HepG2 (cell line): Measurements from ENCODE around the gene ACACB. TPM values are rescaled to one million over a fixed set of nuclear protein-coding genes. Genes with fewer than 3 reads are reported as not detected.
A peak's percentile ranks its signal among the peaks of the same experiment; 100 is the strongest.

Experiments
- AGO1 ChIP-seq: fragments of 200-400 bp; formaldehyde crosslinking; IDR thresholded peaks from 2 replicates; pipeline ENCODE4 v1.6.1; 2017; ENCODE audit warnings: mild to moderate bottlenecking, low read depth, low read length, moderate library complexity; ENCODE audit not compliant: poor library complexity, severe bottlenecking
- KDM5B ChIP-seq: sonication (generic); formaldehyde crosslinking; IDR thresholded peaks from 2 replicates; pipeline ENCODE4 v1.4.0; 2020; ENCODE audit warnings: missing genetic modification reagents, mild to moderate bottlenecking, borderline replicate concordance
- NAIF1 ChIP-seq: sonication (generic); formaldehyde crosslinking; IDR thresholded peaks from 2 replicates; pipeline ENCODE4 v1.5.0; 2020; ENCODE audit warnings: mild to moderate bottlenecking, missing genetic modification reagents, borderline replicate concordance
- NR2F2 ChIP-seq: IDR thresholded peaks from 2 replicates; pipeline ENCODE4 v1.6.1; 2012; ENCODE audit warnings: low read depth, inconsistent platforms, borderline replicate concordance
- RAD21 ChIP-seq: fragments of 450-650 bp; formaldehyde crosslinking; IDR thresholded peaks from 2 replicates; pipeline ENCODE4 v1.5.0; 2020; ENCODE audit warnings: mild to moderate bottlenecking
- RORA ChIP-seq: sonication (generic); formaldehyde crosslinking; IDR thresholded peaks from 2 replicates; pipeline ENCODE4 v1.5.0; 2020; ENCODE audit warnings: mild to moderate bottlenecking, missing genetic modification reagents, moderate library complexity
- RXRA ChIP-seq: sonication (generic); formaldehyde crosslinking; IDR thresholded peaks from 2 replicates; pipeline ENCODE4 v1.5.1; 2020; ENCODE audit warnings: missing genetic modification reagents
- SALL1 ChIP-seq: sonication (generic); formaldehyde crosslinking; IDR thresholded peaks from 2 replicates; pipeline ENCODE4 v1.8.0; 2022; ENCODE audit warnings: mild to moderate bottlenecking, missing genetic modification reagents
- ZKSCAN1 ChIP-seq: fragments of 150-350 bp; IDR thresholded peaks from 2 replicates; pipeline ENCODE4 v1.6.1; 2014; ENCODE audit warnings: low read length
- ZNF230 ChIP-seq: sonication (generic); formaldehyde crosslinking; IDR thresholded peaks from 2 replicates; pipeline ENCODE4 v1.4.0; 2020; ENCODE audit warnings: mild to moderate bottlenecking, missing genetic modification reagents
- ZNF317 ChIP-seq: sonication (generic); formaldehyde crosslinking; IDR thresholded peaks from 2 replicates; pipeline ENCODE4 v1.5.0; 2020; ENCODE audit warnings: mild to moderate bottlenecking, missing genetic modification reagents
- ZNF709 ChIP-seq: sonication (generic); formaldehyde crosslinking; IDR thresholded peaks from 2 replicates; pipeline ENCODE4 v1.5.0; 2020; ENCODE audit warnings: mild to moderate bottlenecking, missing genetic modification reagents
- ZNF782 ChIP-seq: sonication (generic); formaldehyde crosslinking; IDR thresholded peaks from 2 replicates; pipeline ENCODE4 v1.4.0; 2020; ENCODE audit warnings: missing genetic modification reagents, mild to moderate bottlenecking, borderline replicate concordance
- polyA plus RNA-seq, 8 experiments: library from polyadenylated mRNA; depleted of rRNA in 3 of 8; stranded (reverse) in 7 of 8; unstranded in 1 of 8; fragments of >200 nt; fragmentation: Illumina TruSeq in 4 of 8; extraction: Trizol in 4 of 8; gene quantifications; 2 replicates each; pipeline versions ENCODE4 v1.2.1 to v1.2.3, GENCODE V29; 2011 to 2016; ENCODE audit warnings: low read depth in 4 of 8, missing spikeins in 1 of 8, mixed read lengths in 1 of 8; ENCODE audit not compliant: insufficient read depth in 1 of 8
- total RNA-seq, 5 experiments: library from RNA; depleted of rRNA; stranded (reverse); fragments of >200 nt; fragmentation: Illumina TruSeq; extraction: Trizol; gene quantifications; 2 replicates each; pipeline ENCODE4 v1.2.3, GENCODE V29; 2016; ENCODE audit warnings: low read depth in 1 of 5
- TF ChIP-seq, protein P1 (sequence below): sonication (generic); formaldehyde crosslinking; IDR thresholded peaks from 2 replicates; pipeline ENCODE4 v1.5.0; 2020; ENCODE audit warnings: mild to moderate bottlenecking, missing genetic modification reagents, borderline replicate concordance
- TF ChIP-seq, protein P2 (sequence below): IDR thresholded peaks from 2 replicates; pipeline ENCODE4 v1.6.1; 2018; ENCODE audit warnings: missing genetic modification reagents, mild to moderate bottlenecking, missing compliant biosample characterization
- TF ChIP-seq, protein P3 (sequence below): sonication (generic); formaldehyde crosslinking; IDR thresholded peaks from 2 replicates; pipeline ENCODE4 v1.4.0; 2020; ENCODE audit warnings: low read depth, mild to moderate bottlenecking, missing genetic modification reagents
- TF ChIP-seq, protein P4 (sequence below): sonication (generic); formaldehyde crosslinking; IDR thresholded peaks from 2 replicates; pipeline ENCODE4 v1.4.0; 2020; ENCODE audit warnings: mild to moderate bottlenecking, missing genetic modification reagents
- TF ChIP-seq, protein P5 (sequence below): IDR thresholded peaks from 2 replicates; pipeline ENCODE4 v1.6.1; 2016; ENCODE audit warnings: missing compliant biosample characterization, missing genetic modification reagents, borderline replicate concordance
- TF ChIP-seq, protein P6 (sequence below): sonication (generic); formaldehyde crosslinking; IDR thresholded peaks from 2 replicates; pipeline ENCODE4 v1.5.0; 2020; ENCODE audit warnings: mild to moderate bottlenecking, missing genetic modification reagents

ACACB gene
- total and polyA plus RNA-seq, 2 of the 13 experiments (the other 11 are each of a cell fraction or from before 2014, with no cell fraction given) = 6.2 to 8.6 TPM

DNA sequence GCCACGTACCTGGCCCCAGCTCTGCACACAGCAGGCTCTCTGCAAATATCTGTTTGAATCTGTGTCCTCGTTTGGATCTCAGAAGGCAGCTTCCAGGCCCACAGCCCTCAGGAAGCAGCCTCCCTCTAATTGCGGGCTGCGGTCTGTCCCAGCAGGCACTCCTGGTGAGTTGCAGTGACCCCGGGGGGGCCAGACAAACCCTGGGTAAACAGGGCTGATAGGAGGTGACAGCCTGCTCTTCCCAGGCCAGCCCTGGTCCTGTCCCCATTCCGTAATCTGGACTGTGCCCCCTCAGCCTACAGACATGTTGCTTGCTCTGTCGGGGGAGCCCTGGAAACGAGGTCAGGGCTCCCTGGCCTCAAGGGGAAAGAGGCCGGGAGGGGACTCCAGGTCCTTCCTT is 190.7 kb downstream of the ACACB start (continued):
- TF ChIP-seq, protein P1, sequence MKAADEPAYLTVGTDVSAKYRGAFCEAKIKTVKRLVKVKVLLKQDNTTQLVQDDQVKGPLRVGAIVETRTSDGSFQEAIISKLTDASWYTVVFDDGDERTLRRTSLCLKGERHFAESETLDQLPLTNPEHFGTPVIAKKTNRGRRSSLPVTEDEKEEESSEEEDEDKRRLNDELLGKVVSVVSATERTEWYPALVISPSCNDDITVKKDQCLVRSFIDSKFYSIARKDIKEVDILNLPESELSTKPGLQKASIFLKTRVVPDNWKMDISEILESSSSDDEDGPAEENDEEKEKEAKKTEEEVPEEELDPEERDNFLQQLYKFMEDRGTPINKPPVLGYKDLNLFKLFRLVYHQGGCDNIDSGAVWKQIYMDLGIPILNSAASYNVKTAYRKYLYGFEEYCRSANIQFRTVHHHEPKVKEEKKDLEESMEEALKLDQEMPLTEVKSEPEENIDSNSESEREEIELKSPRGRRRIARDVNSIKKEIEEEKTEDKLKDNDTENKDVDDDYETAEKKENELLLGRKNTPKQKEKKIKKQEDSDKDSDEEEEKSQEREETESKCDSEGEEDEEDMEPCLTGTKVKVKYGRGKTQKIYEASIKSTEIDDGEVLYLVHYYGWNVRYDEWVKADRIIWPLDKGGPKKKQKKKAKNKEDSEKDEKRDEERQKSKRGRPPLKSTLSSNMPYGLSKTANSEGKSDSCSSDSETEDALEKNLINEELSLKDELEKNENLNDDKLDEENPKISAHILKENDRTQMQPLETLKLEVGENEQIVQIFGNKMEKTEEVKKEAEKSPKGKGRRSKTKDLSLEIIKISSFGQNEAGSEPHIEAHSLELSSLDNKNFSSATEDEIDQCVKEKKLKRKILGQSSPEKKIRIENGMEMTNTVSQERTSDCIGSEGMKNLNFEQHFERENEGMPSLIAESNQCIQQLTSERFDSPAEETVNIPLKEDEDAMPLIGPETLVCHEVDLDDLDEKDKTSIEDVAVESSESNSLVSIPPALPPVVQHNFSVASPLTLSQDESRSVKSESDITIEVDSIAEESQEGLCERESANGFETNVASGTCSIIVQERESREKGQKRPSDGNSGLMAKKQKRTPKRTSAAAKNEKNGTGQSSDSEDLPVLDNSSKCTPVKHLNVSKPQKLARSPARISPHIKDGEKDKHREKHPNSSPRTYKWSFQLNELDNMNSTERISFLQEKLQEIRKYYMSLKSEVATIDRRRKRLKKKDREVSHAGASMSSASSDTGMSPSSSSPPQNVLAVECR (CRISPR knock-in tag) = peak; percentile 61; the same call in 1 of the 2 replicates
- TF ChIP-seq SALL1 (CRISPR knock-in tag) = peak; percentile 71
- TF ChIP-seq, protein P2, sequence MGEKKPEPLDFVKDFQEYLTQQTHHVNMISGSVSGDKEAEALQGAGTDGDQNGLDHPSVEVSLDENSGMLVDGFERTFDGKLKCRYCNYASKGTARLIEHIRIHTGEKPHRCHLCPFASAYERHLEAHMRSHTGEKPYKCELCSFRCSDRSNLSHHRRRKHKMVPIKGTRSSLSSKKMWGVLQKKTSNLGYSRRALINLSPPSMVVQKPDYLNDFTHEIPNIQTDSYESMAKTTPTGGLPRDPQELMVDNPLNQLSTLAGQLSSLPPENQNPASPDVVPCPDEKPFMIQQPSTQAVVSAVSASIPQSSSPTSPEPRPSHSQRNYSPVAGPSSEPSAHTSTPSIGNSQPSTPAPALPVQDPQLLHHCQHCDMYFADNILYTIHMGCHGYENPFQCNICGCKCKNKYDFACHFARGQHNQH (CRISPR knock-in tag) = 0 out of 2 replicates have a peak, but pooled peaks have one; percentile 18
- TF ChIP-seq, protein P3, sequence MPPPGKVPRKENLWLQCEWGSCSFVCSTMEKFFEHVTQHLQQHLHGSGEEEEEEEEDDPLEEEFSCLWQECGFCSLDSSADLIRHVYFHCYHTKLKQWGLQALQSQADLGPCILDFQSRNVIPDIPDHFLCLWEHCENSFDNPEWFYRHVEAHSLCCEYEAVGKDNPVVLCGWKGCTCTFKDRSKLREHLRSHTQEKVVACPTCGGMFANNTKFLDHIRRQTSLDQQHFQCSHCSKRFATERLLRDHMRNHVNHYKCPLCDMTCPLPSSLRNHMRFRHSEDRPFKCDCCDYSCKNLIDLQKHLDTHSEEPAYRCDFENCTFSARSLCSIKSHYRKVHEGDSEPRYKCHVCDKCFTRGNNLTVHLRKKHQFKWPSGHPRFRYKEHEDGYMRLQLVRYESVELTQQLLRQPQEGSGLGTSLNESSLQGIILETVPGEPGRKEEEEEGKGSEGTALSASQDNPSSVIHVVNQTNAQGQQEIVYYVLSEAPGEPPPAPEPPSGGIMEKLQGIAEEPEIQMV = no peak
- TF ChIP-seq RXRA (CRISPR knock-in tag) = peak; percentile 81
- TF ChIP-seq ZNF317 (CRISPR knock-in tag) = 0 out of 2 replicates have a peak, but pooled peaks have one; percentile 33
- TF ChIP-seq, protein P4, sequence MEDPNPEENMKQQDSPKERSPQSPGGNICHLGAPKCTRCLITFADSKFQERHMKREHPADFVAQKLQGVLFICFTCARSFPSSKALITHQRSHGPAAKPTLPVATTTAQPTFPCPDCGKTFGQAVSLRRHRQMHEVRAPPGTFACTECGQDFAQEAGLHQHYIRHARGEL (CRISPR knock-in tag) = peak; percentile 51; the same call in 1 of the 2 replicates
- no peak for TF ChIP-seq NAIF1
- TF ChIP-seq ZNF230 (CRISPR knock-in tag) = peak; percentile 58; the same call in 1 of the 2 replicates
- peak; percentile 36; the same call in 1 of the 2 replicates for TF ChIP-seq RORA (CRISPR knock-in tag)
- no peak for TF ChIP-seq ZNF709 (CRISPR knock-in tag)
- TF ChIP-seq, protein P5, sequence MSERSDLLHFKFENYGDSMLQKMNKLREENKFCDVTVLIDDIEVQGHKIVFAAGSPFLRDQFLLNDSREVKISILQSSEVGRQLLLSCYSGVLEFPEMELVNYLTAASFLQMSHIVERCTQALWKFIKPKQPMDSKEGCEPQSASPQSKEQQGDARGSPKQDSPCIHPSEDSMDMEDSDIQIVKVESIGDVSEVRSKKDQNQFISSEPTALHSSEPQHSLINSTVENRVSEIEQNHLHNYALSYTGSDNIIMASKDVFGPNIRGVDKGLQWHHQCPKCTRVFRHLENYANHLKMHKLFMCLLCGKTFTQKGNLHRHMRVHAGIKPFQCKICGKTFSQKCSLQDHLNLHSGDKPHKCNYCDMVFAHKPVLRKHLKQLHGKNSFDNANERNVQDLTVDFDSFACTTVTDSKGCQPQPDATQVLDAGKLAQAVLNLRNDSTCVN (CRISPR knock-in tag) = no peak
- no peak for TF ChIP-seq AGO1
- TF ChIP-seq KDM5B = peak; percentile 26; the same call in 1 of the 2 replicates
- TF ChIP-seq, protein P6, sequence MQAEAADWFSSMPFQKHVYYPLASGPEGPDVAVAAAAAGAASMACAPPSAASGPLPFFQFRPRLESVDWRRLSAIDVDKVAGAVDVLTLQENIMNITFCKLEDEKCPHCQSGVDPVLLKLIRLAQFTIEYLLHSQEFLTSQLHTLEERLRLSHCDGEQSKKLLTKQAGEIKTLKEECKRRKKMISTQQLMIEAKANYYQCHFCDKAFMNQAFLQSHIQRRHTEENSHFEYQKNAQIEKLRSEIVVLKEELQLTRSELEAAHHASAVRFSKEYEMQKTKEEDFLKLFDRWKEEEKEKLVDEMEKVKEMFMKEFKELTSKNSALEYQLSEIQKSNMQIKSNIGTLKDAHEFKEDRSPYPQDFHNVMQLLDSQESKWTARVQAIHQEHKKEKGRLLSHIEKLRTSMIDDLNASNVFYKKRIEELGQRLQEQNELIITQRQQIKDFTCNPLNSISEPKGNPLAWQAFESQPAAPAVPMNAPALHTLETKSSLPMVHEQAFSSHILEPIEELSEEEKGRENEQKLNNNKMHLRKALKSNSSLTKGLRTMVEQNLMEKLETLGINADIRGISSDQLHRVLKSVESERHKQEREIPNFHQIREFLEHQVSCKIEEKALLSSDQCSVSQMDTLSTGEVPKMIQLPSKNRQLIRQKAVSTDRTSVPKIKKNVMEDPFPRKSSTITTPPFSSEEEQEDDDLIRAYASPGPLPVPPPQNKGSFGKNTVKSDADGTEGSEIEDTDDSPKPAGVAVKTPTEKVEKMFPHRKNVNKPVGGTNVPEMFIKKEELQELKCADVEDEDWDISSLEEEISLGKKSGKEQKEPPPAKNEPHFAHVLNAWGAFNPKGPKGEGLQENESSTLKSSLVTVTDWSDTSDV = no peak
- no peak for TF ChIP-seq ZNF782 (CRISPR knock-in tag)
- peak; percentile 83 for TF ChIP-seq ZKSCAN1
- TF ChIP-seq NR2F2 = no peak
- no peak for TF ChIP-seq RAD21 (CRISPR knock-in tag)
